Activated CD8-positive, alpha-beta memory T cell treated with anti-CD3 and anti-CD28 coated beads, Interleukin-2, amount 50 U/mL, for 24 hours (primary cell): ENCODE data around the gene TBXA2R.
"Not testable (repeated sequence)": the region's sequence is repeated elsewhere in the genome, so short reads cannot be mapped to it uniquely, and the experiment has no call there.

Experiments
- DNase-seq: peaks from one replicate; pipeline ENCODE4 v3.0.0-alpha.2; 2020; ENCODE audit errors: extremely low read depth

TBXA2R gene

DNA sequence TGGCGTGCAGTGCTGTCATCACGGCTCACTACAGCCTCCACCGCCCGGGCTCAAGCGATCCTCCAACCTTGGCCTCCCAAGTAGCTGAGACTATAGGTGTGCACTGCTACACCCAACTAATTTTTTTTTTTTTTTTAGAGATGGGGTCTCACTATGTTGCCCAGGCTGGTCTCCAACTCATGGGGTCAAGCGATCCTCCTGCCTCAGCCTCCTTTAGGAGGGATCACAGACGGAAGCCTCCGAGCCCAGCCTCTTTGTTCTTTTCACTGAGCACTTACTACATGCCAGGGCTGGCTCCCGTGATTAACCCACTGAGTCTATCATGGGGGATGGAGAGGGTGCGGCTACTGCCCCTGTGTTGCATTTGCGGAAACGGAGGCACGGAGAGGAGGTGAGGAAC lies 32.8 kb upstream of the TBXA2R start:
- DNase-seq: no peak

DNA sequence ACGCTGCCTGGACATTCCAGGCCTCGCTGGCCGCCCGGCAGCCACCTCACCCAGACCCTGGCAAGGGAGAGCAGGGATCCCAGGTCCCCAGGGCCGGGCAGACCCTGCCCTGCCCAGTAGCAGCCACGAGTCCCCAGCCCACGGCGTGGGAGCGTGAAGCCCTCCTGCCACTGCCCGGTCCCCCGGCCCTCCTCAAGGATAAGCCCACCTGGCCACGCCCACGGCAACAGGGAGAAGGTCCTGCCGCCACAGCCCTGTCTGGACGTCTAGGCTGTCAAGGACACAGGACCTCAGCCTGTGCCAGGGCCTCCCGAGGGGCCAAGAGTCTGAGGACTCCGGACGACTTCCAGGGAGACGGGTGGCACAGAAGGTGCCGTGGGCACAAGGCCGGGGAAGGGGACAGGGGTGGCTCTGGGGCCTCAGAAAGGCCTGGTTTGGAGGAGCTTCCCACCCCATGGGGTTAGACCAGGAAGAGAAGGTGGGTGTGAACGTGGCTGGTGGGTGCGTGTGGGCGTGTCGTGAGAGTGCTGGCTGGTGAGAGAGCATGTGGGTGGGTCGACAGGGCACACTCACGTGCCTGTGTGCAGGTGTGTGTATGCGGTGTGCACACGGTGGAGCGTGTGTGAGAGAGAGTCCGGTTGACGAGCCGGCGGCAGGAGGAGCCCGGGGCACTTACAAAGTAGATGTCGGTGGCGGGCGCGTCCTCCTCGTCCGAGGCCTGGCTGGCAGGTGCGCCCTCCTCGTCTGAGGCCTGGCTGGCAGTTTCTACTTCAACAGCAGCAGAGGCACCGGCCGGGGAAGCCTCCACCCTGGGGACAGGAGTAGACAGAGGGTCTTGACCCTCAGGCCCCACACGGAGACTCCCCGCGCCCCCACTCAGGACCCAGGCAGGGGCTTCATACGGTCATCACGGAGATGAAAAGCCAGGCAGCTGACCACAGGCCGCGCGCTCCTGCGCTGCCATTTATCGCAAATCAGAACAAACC lies 31.8 kb upstream of the TBXA2R start:
- DNase-seq: no peak

DNA sequence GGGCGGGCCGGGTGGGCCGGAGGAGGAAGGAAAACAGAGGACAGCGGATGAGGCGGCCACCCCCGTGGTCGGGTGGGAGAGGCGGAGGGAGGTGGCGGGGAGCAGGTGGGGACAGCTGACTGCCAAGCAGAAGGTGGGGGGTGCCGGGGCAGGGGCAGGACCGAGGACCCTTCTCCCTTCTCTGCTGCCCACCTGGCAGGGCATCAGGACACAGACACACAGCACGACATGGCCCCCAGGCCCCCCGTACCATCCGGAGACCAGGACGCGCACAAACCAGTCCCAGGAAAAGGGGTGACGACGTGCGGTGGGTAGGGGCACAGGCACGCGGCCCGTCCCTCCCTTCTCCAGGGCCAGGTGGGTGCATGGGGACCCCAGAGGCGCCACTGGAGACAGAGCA lies 30.9 kb upstream of the TBXA2R start:
- DNase-seq: no peak

DNA sequence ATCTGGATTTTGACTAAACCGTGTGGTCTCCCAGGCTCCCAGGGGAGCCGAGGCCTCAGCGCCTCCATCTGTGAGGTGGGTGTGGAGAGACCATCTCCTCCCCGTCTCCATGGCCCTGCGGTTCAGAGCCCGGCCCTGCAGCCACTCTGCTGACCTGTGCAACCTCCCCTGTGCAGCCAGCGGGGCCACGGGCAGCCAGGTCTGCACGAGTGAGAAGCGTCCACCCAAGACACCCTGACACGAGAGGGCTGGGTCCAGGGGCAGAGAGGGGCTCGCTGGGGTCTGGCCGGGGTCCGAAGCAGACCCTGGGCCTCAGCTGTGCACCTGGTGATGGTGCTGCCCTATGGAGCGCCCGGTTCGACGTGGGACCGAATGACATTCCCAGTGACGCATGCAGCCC lies 30.3 kb upstream of the TBXA2R start:
- DNase-seq: no peak

DNA sequence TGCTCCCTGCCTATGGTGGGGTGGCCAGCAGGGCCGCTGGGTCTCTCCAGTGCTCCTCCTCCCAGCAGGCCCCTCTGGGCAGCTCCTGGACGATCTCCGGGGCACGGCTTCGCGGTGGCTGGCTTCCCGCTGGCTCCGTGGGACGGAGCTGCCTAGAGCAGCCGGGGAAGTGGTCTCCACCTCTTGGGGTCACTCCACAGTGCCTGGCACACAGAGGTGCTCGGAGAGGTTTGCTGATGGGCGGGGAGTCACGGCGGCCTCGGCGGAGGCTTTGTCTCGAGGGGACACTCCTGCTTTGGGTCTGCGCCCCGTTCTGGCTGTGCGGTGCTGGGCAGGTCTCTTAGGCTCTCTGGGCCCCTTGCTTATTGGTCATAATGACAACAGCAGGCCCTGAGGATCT lies 29.8 kb upstream of the TBXA2R start:
- no peak for DNase-seq

DNA sequence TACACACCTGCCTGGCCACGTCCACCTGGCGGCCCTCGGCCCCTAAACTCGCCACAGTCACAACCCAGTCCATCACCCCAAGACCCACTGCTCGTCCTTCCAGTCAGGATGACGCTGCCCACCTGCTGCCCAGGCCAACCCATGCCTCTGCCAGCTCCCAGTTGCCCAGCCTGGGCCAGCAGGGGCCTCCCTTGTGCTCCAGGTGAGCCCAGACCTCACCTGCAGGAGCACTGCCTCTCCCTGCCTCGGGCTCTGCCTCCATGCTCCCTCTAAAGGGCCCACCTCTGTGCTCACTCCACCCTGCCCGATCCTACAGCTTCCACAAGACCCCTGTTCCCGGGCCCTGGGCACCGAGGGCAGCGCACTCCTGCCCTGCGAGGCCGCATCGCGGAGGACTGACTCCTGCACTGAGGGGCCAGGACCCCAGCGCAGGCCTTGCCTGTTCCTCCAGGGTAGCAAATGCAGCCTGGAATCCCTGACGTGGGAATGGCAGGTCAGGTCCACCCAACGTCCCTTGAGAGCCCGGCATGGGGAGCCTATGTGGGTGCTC lies 27.9 kb upstream of the TBXA2R start:
- no peak for DNase-seq

DNA sequence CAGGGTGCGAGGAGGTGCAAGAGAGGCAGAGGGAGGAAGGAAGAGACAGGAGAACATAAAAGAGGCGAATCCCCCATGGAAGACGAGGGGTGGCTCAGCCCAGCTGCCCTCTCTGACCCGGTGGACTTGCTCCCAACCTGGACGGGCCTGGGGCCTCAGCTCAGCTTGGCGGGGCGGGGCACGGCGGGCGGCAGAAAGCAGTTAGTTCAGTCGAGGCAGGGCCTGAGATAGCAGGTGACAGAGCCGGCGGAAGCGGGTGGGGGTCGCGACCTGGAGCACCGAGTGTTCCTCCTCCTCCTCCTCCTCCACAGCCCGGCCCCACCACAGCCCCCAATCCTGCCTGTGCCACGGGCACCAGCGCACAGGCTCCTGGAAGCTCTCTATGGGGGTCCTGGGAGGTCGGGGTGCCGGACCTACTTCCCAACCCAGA lies 26.9 kb upstream of the TBXA2R start:
- DNase-seq: no peak

DNA sequence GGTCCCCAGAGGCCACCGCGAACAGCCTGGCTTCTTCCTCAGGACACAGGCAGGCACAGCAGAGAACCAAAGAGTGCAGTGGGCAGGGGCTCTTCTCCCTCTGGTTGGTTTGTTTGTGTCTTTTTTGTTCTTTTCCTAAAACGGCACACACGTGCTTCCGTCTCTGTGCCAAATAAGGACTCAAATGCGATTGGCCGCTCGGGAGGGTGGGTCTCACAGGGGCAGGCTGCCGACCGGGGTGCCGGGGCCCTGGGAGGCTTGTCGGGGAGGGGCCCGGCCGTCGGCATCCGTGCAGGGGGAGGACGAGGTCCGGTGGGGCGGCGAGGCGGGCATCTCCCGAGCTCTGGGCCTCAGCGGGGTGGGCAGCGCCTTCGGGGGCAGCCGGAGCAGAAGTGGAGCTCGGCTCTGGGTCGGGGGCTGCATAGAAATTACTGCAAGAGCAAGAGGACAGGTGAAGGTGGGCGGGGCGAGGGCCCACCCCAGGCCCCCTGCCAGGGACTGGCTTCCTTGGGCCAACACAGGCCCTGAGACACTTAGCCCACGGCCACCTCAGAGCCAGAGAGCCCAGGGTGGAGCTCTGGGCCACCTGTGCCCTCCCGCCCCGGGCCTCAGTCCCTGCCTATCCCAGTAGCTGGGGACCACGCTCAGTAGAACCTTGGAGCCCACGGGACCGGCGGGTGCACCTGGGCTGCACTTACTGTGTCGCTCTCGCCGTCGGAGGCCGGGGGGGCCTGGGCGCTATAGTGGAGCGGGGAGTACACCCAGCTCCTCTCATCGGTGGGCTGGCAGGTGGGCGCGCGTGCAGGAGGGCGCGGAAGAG lies 26.3 kb upstream of the TBXA2R start:
- no peak for DNase-seq

DNA sequence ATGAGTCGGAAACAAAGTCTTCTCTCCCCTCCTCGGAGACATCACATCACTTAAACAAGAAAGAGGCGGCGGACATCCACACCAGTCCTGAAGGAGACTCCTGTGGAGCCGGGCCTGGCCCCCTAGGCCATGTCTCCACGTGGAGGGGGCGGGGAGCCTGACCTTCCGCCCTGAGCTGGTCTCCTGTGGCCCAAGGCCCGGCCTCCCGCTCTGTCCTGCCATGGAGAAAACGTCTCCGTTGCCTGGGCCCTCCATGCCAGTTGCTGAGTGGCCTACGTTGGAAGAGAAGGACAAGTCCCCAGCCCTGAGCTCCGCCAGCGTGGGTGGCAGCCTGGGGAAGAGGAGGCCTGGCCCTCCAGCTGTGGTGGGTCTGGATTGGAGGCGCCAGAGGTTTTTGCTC lies 25.4 kb upstream of the TBXA2R start:
- DNase-seq: no peak

DNA sequence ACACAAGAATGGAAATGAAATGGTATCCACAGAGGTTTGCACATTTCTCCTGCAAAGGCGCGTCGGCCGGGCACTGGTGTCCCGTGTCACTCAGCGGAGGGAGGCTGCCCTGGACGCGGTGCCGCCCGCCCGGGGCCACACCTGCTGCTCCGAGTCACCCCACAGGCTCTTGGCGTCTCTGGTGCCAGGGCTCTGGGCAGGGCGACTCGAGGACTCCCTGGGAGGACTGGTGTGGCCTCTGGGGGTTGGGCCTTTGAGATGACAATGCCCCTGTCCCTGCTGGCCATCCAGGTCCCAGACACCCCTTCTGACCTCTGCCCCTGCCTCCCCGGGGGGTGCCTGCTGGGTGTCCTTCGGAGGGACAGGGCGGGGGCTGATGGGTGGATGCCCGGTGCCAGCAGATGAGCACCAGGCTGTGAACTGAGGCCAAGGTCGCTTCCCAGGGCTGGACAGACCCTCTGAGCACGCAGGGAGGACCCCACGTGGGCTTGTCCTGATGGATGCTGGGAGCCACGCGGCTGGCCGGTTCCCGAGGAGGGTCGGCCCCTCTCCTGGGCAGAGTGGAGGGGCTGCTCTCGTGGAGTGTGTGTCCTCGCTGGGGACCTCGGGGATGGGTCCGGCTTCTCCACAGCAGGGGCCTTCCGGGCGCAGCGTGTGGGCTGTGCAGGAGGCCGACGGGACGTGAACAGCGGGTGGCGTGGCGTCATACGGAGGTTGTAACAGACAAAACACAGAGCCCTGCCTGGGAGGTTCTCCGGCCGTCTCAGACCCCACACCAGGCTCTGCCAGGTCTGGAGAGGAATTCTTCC lies 24.6 kb upstream of the TBXA2R start:
- no peak for DNase-seq

DNA sequence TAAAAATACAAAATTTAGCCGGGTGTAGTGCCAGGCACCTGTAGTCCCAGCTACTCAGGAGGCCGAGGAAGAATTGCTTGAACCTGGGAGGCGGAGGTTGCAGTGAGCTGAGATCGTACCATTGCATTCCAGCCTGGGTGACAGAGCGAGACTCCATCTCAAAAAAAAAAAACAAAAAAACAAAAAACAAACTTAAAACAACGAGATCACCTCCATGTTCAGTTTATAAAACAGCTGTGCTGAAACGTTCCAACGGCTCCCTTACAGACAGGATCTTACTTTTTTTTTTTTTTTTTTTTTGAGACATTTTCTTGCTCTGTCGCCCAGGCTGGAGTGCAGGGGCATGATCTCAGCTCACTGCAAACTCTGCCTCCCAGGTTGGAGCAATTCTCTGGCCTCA lies 22.1 kb upstream of the TBXA2R start:
- not testable (repeated sequence) for DNase-seq

DNA sequence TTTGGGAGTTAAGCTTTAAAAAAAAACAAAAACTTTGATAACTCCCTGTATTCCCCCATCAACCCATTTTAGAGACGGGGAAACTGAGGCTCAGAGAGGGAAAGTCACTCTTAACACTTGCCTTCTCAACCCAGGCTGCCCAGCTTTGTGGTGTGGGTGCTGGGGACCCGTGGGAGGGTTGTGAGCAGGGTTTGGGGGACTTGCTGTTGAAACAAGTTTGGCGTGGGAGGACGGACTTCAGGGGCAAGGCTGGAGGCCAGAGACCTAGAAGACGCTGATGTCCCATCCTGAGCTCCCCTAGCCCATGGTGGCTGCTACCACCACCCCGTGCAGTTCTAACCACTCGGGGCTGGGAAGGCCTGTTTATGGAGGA lies 20.7 kb upstream of the TBXA2R start:
- no peak for DNase-seq

DNA sequence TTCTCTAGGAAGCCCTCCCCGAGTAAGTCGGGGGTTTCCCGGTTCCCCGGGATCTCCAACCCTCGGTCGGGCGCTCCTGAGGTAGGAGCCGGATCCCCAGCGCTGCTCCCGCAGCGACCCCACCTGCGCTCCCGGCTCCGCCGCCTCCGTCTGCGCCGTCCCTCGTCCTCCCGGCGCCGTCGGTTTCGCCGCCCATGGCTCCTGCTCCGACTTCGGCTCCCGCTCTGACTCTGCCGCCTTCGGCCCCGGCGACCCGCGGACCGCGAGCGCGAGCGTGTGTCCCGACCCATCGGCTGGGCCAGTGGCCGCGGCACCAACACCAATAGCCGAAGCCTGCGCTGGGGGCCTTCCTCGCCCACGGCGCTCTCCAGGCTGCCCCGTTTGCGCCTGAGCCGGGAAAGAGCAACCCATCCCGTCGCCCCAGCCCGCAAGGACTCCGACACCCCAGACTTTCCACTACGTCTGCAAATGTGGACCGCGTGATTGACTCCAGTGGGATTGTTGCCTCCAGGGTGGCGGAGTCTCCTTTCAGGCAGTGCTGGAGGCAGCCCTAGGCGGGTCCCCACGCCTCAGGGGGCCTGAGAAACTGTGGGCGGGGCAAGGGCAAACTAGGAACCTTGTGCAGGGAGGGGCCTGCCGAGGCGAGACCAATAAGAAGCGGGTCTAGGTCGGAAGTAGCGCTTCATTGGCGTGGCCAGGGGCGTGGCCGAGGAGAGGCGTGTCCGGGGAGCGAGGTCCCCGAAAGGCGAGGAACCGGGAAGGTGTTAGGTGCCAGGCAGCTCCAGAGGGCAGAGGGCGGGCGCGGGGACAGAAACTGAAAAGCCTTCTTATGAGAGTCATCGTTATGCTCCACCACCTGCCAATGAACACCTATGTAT lies 20.0 kb upstream of the TBXA2R start, which contains the start of gene CACTIN:
CACTIN (minus strand) TSS at position 318 of the 878 bp plus-strand sequence; CDS start at position 290, 28 bp downstream.
- peak; percentile 94 for DNase-seq

DNA sequence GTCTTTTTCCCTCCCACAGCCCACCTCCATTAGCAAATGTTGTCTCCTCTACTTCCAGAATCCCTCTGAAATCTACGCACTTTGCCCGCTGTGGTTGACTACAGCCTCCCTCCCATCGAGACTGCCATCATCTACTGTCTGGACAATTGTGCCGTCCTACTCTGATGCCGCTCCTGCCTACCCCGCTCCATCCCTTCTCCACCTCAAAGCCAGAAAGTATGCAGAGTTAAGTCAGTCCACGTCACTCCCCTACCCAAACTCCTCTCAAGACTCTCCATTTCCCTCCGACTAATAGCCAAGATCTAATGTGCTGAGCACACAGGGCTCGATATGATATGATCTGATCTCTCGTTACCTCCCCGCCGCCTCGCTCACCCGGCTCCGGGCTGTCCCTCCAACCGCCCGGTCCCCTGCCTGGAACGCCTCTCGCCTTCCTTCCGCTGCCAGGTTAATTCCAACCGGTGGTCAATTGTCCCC lies 19.4 kb upstream of the TBXA2R start:
- no peak for DNase-seq

DNA sequence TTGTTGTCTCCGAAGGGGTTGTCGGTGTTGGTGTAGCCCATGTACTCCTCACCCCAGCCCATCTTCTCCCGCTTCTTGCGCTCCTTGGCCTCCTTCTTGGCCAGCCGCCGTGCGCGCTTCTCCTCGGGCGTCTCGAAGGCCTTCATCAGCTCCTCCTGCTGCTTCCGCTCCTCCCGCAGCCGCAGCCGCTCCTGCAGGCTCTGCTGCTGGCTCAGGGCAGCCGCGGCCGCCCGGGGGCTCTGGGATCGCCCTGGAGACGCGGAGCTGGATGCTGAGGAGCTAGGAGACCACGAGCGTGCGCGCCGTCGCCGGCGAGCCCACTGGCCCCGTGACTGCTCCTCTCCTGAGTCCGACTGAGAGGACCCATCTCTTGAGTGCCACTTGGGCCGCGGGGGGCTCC lies 17.0 kb upstream of the TBXA2R start:
- DNase-seq: no peak

DNA sequence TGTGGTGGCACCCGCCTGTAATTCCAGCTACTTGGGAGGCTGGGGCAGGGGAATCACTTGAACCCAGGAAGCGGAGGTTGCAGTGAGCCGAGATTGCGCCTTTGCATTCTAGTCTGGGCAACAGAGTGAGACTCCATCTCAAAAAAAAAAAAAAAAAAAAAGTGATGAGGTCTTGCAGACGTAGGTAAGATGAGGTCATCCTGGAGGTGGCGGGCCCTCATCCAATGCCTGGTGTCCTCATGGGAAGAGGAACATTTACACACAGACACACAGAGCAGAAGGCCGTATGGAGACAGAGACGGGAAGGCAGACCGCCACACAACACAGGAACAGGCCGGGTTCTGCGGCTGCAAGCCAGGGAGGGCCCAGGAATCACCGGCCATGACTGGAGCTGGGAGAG lies 15.5 kb upstream of the TBXA2R start:
- DNase-seq: no peak

DNA sequence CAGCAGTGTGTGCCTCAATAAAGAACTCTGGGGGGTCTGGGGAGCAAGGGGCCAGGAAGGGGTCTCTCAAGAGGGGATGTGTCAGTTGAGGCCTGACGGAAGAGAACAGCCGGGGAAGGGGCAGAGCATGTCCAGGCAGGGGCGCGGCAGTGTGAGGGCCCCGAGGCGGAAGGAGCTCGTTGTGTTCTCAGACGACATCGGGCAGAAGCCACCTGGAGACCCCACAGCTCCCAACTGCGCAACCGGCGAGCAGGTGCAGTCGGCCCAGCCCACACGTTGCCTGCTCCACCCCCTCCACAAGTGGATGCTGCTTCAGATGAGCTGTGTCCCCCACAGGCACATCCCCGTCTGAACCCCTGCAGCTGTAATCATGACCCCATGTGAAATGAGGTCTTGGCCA lies 15.0 kb upstream of the TBXA2R start:
- DNase-seq: no peak

DNA sequence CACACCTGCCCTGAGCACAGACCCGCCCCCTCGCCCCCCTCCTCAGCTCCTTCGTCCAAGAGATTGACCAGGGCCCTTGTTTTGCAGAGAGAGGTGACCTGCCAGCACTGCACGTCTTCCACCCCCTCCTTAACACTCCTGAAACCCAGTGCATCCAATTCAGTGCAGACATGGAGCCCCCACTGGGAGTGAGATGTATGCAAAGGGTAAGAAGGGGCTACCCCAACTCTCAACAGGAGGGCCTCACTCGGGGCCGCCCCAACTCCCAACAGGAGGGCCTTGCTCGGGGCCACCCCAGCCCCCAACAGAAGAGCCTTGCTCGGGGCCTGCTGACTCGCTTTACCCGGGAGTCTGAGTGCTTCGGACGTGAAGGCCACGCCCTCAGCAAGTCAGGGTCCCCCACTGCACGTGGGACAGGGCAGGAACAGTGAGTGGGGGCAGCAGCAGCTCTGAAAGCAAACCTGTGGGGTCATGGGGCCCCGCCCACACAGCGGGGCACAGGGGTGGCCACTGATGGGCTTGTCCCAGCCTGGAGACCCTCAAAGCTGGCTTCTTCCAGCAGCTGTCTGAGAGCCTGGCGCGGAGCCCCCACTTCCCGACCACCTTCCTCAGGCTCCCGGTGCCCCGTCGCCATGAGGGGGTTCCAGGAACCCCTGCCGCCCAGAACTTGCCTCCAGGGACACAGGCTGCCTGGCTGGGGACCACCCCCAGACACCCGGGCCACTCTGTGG lies 14.3 kb upstream of the TBXA2R start:
- no peak for DNase-seq

DNA sequence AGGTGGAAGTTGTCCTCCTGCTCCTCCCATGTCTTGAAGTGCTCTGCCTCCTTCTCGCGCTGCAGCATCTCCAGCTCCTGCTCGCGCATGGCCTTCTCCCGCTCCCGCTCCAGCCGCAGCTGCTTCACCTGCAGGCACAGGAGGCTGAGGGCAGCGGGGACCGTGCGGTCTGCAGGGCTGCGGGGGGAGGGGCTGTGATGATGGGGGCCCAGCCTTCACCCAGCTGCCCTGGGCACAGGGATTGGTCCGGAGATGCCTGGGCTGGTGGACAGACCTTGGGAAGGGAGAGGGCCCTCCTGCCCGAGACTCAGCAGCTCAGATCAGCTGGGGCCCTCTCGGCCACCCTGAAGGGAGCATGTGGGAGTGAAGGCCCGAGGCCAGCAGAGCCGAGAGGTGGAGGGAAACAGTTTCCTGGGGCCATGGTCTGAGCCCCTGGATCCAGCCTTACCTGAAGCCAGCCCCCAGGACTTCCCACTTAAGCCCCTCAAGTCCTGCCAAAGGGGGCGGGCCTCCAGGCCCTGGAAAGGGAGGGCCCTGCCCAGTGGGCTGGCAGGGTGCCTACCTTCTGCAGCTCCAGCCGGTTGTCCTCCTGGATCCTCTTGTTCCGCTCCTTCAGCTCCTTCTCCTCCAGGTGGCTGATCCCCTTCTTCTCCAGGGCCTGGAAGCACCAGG lies 13.6 kb upstream of the TBXA2R start:
- DNase-seq: no peak
